HEK293T (cell line): ENCODE measurements around the gene DHRS11.

Experiments used
- CTCF ChIA-PET: fragments of 350-600 bp; formaldehyde crosslinking; extraction: SDS; loops from one replicate; lab custom pipeline; 2021; ENCODE audit warnings: antibody characterized with exemption, inconsistent platforms; lab: Yijun Ruan, JAX
- POLR2A ChIA-PET: fragments of 350-600 bp; formaldehyde crosslinking; extraction: SDS; loops from one replicate; lab custom pipeline; 2020; ENCODE audit warnings: antibody characterized with exemption, inconsistent platforms; lab: Yijun Ruan, JAX
- DNase-seq: peaks from one replicate; pipeline ENCODE4 v3.0.0; 2012; ENCODE audit warnings: mixed read lengths; ENCODE audit errors: extremely low spot score
- ARNT ChIP-seq: fragments of 450-650 bp; IDR thresholded peaks from 2 replicates; pipeline ENCODE4 v1.6.1; 2017; ENCODE audit warnings: mild to moderate bottlenecking
- BHLHE40 ChIP-seq: fragments of 450-650 bp; IDR thresholded peaks from 2 replicates; pipeline ENCODE4 v1.6.1; 2016; ENCODE audit warnings: mild to moderate bottlenecking, moderate library complexity, borderline replicate concordance
- CTBP1 ChIP-seq: fragments of 450-650 bp; IDR thresholded peaks from 2 replicates; pipeline ENCODE4 v1.6.1; 2016; ENCODE audit warnings: borderline replicate concordance
- ELF4 ChIP-seq: fragments of 450-650 bp; IDR thresholded peaks from 2 replicates; pipeline ENCODE4 v1.6.1; 2017; ENCODE audit warnings: antibody characterized with exemption
- FOXA1 ChIP-seq: fragments of 450-650 bp; IDR thresholded peaks from 2 replicates; pipeline ENCODE4 v1.6.1; 2016; ENCODE audit warnings: mild to moderate bottlenecking
- FOXK2 ChIP-seq: fragments of 450-650 bp; IDR thresholded peaks from 2 replicates; pipeline ENCODE4 v1.6.1; 2016; ENCODE audit warnings: mild to moderate bottlenecking
- FOXM1 ChIP-seq: fragments of 450-650 bp; IDR thresholded peaks from 2 replicates; pipeline ENCODE4 v1.6.1; 2017; ENCODE audit warnings: mild to moderate bottlenecking, borderline replicate concordance
- HDGF ChIP-seq: fragments of 450-650 bp; IDR thresholded peaks from 2 replicates; pipeline ENCODE4 v1.6.1; 2017; ENCODE audit warnings: antibody characterized with exemption, borderline replicate concordance
- L3MBTL2 ChIP-seq: fragments of 450-650 bp; conservative IDR thresholded peaks from 2 replicates; pipeline ENCODE4 v1.6.1; 2016; ENCODE audit warnings: mild to moderate bottlenecking
- LEF1 ChIP-seq: fragments of 450-650 bp; IDR thresholded peaks from 2 replicates; pipeline ENCODE4 v1.6.1; 2017; ENCODE audit warnings: mild to moderate bottlenecking, borderline replicate concordance
- NFRKB ChIP-seq: fragments of 450-650 bp; IDR thresholded peaks from 2 replicates; pipeline ENCODE4 v1.6.1; 2016; ENCODE audit warnings: mild to moderate bottlenecking, moderate library complexity
- SP1 ChIP-seq: fragments of 450-650 bp; IDR thresholded peaks from 2 replicates; pipeline ENCODE4 v1.6.1; 2017
- SUZ12 ChIP-seq: fragments of 450-650 bp; IDR thresholded peaks from 2 replicates; pipeline ENCODE4 v1.6.1; 2016; ENCODE audit warnings: mild to moderate bottlenecking
- TARDBP ChIP-seq: fragments of 450-650 bp; IDR thresholded peaks from 2 replicates; pipeline ENCODE4 v1.6.1; 2016
- ZNF384 ChIP-seq: fragments of 450-650 bp; IDR thresholded peaks from 2 replicates; pipeline ENCODE4 v1.6.1; 2016
- TF ChIP-seq, protein P1 (sequence below): fragments of 450-650 bp; IDR thresholded peaks from 2 replicates; pipeline ENCODE4 v1.6.1; 2016

Gene DHRS11

DNA sequence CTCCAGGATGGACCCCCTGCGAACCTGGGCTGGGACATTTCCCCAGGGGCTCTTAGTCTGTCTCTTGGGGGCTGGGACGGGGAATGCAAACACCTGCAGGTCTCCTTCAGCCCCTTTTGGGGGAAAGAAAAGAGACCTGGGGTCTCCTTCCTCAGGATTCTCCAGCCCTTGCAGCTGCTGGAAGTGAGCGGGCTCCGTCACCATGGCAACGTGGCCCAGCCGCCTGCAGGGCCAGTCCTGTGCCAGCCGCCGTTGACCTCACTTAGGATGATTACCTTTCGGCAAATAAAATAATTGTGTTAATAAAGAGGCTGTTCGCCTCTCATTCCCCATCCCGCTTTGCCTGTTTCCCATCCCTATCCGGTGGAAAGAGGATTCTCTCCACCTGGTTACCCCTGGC is 35.4 kb downstream of the DHRS11 start:
- ChIA-PET POLR2A (no interaction called here), CTCF (interaction anchor here (1.0 kb wide), 1 partner anchor 128 kb away, joined by 4 read pairs; no protein-coding TSS in a partner anchor)
- TF ChIP-seq L3MBTL2 (no peak), FOXA1 (no peak), SP1 (no peak), ZNF384 (no peak), NFRKB (no peak), HDGF (no peak), LEF1 (no peak), FOXM1 (no peak), ARNT (no peak), TARDBP (no peak), SUZ12 (no peak), ELF4 (no peak), BHLHE40 (no peak), FOXK2 (no peak)
- TF ChIP-seq, protein P1, sequence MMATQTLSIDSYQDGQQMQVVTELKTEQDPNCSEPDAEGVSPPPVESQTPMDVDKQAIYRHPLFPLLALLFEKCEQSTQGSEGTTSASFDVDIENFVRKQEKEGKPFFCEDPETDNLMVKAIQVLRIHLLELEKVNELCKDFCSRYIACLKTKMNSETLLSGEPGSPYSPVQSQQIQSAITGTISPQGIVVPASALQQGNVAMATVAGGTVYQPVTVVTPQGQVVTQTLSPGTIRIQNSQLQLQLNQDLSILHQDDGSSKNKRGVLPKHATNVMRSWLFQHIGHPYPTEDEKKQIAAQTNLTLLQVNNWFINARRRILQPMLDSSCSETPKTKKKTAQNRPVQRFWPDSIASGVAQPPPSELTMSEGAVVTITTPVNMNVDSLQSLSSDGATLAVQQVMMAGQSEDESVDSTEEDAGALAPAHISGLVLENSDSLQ = no peak
- no peak for DNase-seq

DNA sequence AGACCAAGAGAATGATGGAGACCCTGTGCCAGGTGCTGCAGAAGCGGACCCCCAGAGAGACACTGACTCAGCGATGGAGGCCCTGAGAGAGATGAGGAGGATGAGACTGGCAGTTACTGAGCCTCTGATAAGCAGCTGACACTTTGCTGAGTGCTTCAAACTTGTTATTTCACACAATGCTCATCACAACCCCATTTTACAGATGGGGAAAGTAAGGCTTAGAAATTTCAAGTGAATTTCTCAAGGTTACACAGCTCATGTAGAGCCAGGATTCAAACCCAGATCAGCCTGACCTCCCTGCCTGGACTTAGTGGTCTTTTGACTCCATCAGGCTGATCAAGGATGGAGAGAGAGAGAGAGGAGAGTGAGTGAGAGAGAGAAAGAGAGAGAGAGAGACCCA is 36.9 kb downstream of the DHRS11 start:
- TF ChIP-seq ZNF384 = no peak

DNA sequence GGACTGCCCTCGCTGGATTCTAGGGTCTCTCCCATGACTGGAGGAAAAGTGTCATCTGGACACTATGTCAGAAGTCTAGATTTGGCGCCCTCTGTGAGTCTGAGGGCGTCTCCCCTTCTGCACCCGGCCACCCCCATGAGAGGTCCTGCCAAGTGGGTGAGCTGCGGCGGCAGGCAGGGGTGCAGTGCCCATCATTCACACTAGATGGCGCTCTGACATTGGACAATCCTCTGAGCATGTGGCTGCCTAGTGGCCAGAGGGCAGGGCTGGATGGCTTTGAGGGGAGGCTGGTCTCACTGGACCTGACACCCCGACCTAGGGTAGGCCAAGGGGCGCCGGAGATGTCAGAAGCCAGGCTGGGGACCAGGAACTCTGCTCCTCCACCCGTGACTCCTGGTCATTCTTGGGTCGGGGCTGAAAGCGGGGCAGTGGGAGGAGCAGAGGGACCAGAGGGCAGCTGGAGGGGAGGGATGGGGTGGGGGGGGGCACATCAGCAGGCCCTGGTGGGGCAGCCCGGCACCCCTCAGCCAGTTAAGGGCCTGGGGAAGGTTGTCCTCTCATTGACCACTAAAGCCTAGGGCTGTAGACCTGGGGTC is 37.7 kb downstream of the DHRS11 start:
- ChIA-PET CTCF (interaction anchor here (0.6 to 1.0 kb wide), 2 partner anchors 126 to 181 kb away, joined by 3 to 4 read pairs; no protein-coding TSS in a partner anchor), POLR2A (no interaction called here)
- TF ChIP-seq LEF1 = no peak
- TF ChIP-seq FOXK2 = no peak
- TF ChIP-seq FOXA1 = no peak
- TF ChIP-seq SUZ12 = no peak
- no peak for TF ChIP-seq ARNT
- TF ChIP-seq, protein P1 = no peak
- no peak for TF ChIP-seq HDGF
- no peak for TF ChIP-seq CTBP1
- peak; percentile 74 for DNase-seq

More for the DNA sequence above, 36.9 kb downstream of the DHRS11 start:
- no peak for DNase-seq
- ChIA-PET CTCF (interaction anchor here (0.5 to 0.7 kb wide), 3 partner anchors 76 to 732 kb away, joined by 3 to 5 read pairs (median 3); no protein-coding TSS in a partner anchor), POLR2A (no interaction called here)

DNA sequence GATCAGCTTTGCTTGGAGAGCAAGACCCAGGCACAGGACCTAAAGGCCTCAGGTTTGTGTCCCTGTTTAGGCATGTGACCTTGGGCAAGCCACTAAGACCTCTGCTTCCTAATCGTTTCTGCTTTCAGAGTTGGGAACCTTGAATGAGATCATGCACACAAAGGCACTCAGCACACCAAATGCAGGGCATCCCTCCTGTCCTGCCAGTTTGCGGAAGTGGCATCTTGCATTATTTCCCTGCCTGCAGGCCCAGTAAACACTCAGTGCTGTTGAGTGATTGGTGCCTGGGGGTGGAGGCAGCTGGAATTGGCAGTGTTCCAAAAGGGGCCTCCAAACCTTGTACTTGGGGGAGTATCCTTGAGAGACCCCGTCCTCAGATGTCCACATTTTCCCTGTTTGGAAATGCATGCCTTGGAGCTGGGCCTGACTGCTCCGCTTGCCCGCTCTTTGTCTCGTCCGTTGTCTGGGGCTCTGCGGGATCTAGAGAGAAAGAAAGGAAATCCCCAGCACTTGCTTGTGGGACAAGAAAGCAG is 38.4 kb downstream of the DHRS11 start:
- no peak for TF ChIP-seq ARNT
- no peak for TF ChIP-seq SUZ12
- no peak for TF ChIP-seq LEF1
- TF ChIP-seq BHLHE40 = no peak
- TF ChIP-seq, protein P1 = no peak
- TF ChIP-seq HDGF = no peak
- TF ChIP-seq FOXK2 = no peak
- no peak for TF ChIP-seq FOXA1
- no peak for TF ChIP-seq FOXM1
- ChIA-PET CTCF (interaction anchor here (0.6 to 1.0 kb wide), 2 partner anchors 125 to 181 kb away, joined by 3 to 4 read pairs; no protein-coding TSS in a partner anchor), POLR2A (no interaction called here)
- DNase-seq = no peak

DNA sequence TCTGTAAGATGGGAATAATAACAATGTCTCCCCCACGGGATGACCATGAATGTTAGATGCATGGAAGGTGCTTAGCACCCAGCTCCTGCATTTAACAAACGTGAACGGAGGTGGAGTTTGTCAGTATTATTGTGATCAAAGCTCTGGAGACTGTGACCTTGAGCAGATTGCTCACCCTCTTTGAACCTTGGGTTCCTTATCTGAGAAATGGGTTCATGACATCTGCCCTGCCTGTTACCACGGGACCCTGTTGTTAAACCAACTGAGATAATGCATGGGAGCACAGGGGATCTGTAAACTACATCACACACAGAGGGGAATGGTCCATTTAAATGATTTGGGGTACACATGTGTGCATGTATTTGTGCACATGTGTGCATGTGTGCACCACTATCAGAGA is 39.3 kb downstream of the DHRS11 start:
- CTCF ChIA-PET = no interaction called here
- POLR2A ChIA-PET = no interaction called here
- TF ChIP-seq SP1 = no peak
- TF ChIP-seq HDGF = no peak
- no peak for TF ChIP-seq FOXM1
- TF ChIP-seq TARDBP = no peak
- TF ChIP-seq FOXA1 = no peak
- TF ChIP-seq ZNF384 = no peak
- no peak for TF ChIP-seq NFRKB
- TF ChIP-seq CTBP1 = no peak
- no peak for TF ChIP-seq BHLHE40
- TF ChIP-seq FOXK2 = no peak
- no peak for TF ChIP-seq L3MBTL2
- no peak for DNase-seq

DNA sequence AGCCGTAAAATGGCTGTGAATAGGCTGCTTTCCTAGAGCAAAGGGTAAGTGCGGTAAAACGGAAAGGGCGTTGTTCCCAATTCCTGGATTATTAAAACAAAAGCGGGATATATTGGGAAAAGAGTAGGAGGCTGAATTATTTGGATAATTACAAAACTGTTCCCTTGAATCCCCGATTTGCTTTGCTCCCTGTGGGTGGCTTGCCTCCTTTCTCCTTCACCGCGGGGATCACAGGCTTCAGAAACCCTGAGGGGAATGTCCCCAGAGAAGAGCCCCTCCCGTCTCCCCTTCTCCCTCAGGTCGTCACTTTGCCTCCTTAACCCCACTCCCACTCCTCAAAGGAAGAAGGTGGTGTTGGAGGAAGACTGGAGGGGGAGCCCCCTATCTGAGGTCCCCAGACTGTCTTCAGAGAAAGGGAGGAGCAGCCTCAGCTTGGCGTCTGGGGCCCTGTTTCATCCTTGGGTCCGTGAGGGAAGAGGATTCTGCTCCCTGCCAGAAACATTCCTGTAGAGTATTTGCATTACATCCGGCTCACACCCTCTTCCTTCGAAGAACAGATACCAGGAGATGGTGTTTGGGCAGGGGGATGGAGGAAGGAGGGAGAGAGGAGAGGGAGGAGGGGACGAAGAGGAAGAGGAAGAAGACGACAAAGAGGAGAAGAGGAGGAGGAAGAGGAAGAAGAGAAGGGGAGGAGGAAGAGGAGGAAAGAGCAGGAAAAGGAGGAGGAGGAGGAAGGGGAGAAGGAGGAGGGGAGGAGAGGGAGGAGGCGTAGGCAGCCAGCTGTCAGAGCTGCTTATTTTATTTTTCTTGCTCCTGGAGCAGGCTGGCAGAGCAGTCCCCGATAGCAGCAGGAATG is 41.5 kb downstream of the DHRS11 start:
- ChIA-PET CTCF (no interaction called here), POLR2A (no interaction called here)
- DNase-seq = no peak
- no peak for TF ChIP-seq SP1
- no peak for TF ChIP-seq SUZ12
- TF ChIP-seq L3MBTL2 = no peak
- no peak for TF ChIP-seq ZNF384
- TF ChIP-seq NFRKB = no peak
- TF ChIP-seq, protein P1 = no peak
- no peak for TF ChIP-seq ARNT
- TF ChIP-seq FOXK2 = no peak
- no peak for TF ChIP-seq LEF1
